ENCODE results near the gene JCAD.
"Not testable (repeated sequence)": the region's sequence is repeated elsewhere in the genome, so short reads cannot be mapped to it uniquely, and the experiment has no call there.

The JCAD gene

GRCh38 chr10:30041196-30042105, 17.9 kb downstream of the JCAD start:
- no peak for DNase-seq

GRCh38 chr10:30040597-30040996, 18.8 kb downstream of the JCAD start:
- DNase-seq: no peak

DNA sequence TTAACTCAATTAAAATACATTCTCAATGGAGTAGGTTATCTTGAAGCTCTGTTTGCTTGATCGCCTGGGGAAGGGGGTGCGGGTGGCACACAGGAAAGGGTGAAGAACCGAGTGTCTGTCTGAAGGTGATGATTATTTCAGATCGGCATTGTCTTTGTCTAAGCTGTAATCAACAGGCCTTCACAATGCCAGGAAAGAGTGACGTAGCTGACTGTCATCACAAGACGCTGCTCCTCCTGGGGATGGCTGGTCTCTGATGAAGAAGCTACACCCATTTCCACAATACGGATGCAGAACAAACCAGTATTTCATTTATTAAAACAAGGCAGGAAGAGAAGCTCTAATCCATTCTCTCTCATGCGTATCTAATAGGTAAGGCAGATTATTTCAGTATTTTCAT, 19.4 kb downstream of the JCAD start:
- DNase-seq: no peak

DNA sequence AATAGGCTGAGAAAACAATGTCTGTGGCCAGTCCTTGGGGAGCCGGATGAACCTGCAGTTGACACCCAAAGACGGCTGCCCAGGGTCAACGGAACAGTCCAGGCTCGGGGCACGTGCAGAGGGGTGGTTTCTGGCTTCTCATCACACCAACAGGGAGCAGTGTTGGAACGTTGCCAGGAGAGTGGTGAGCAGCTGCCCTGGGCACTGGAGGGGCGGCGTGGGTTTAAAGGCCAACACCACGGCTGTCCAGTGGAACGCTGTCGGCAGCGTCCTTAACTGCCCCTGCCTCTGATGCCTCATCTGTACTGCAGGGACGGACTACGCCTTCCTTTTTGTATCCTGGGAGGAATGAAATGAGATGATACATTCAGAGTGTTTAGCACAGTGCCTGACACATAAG, 19.8 kb downstream of the JCAD start:
- no peak for DNase-seq

DNA sequence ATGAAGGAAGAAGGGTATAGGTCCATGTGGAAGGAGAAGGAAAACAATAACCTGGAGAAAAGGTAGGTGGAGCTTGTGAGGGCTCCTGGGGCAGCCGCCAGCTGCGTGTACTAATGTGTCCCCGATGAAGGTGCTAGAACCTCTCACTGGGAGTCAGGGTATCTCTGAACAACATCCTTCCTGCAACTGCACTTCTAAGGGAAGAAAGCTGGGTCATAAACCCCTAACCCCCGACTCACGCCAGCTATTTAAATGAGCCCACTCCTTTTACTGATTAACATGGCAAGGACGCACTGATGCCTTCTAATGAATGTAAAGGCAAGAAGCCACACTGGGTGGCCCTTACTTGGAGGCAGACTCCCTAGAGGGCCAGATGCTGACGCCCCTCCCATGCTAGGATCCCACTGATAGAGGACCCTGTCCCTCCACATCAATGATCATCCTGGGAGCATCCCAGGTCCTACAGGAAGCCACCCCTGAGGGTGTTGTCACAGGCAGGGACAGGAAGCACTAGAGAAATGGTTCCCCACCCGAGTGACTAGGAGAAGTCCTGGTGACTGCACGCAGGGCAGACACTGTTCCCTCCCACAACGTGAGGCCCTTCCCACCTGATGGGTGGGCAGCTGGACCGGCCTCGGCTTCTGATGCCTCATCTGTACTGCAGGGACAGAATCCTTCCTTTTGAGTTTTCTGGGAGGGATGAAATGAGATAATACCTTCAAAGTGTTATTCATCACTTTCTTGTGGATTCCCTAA, 20.4 kb downstream of the JCAD start:
- no peak for DNase-seq

- no peak for DNase-seq
These were observed 21.6 kb downstream of the JCAD start for GRCh38 chr10:30037620-30038336.

- no peak for DNase-seq
These were observed 22.6 kb downstream of the JCAD start for GRCh38 chr10:30036811-30037210.

DNA sequence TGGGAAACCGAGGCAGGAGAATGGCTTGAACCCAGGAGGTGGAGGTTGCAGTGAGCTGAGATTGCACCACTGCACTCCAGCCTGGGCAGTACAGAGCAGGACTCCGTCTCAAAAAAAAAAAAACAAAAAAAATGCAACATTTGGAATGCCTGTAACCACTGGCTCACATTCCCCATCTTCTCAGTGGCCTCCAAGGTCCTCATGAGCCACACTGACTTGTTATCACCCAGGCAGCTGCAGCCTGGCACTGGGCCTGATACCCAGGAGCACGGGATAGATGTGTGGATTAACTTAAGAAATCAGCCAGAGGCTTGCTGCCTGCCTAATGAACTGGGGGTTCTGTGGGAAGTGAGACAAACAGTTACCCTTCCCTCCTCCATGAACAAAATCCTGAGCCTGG, 23.0 kb downstream of the JCAD start:
- no peak for DNase-seq

- no peak for DNase-seq
These were observed 24.8 kb downstream of the JCAD start for GRCh38 chr10:30034433-30035137.

DNA sequence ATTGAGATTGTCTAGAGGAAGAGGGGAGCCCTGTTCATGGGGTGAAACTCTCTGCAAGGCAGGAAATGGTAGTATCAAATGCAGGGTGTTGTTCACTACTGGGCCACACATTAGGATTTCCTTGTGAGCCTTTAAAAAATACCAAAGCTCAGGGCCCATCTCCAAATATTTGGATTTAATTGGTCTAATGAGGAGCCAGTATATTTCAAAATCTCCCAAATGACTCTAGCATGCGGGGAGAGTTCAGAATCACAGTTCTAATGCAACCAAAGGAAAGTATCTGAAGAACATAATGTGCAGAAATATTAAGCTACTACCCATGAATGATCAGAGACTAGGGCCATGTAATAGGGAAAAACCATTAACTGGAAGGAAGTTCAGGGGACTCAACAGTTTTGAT, 27.3 kb downstream of the JCAD start:
- DNase-seq: no peak

GRCh38 chr10:30029872-30030256, 29.5 kb downstream of the JCAD start:
- DNase-seq: no peak

- no peak for DNase-seq
These were observed 30.1 kb downstream of the JCAD start for GRCh38 chr10:30029164-30029871.

- no peak for DNase-seq
These were observed 30.7 kb downstream of the JCAD start for GRCh38 chr10:30028738-30029030.

GRCh38 chr10:30028006-30028737, 31.2 kb downstream of the JCAD start:
- DNase-seq: peak; percentile 40

DNA sequence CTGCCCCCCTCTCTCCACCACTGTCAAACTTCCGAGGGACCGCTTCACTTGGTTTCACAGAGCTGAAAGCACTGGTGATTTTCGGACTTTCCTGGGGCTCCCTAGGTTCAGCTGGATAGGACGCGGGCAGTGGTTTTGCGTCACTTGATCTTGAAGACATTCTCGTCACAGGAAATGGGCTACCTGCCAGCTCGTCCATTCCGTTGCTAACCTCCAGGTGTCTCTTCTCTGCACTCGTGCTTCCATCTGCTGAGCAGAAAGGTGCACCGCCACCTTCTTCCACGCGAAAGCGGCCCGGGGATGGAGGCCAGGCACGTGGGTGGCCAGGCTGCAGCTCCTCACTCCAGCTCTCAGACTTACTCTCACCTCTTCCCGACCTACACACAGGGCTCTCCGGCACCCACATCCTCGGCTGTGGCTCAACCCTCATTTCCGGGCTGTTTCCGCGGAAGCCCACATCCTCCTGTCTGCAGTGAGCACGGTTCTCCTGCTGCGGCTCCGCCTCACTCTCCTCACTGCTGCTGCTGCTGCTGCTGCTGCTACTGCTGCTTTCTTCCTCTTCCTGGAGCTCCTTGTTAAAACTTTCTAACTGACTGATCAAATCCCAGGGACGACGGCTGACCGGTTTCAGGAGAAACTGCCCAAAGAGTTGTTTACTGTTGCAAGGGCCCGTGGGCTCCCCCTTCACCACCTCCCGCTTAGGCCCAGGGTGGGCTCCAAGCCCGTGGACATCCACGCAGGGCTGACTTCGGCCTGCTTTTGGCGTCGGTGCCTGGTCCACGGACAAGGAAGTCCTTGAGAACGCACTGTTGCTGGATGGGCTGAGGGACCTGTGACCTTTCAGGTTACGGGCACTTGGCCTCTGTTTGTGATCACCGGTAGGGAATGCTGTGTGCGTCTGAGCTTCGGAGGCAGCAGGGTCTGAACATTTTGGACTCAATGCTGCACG, 32.1 kb downstream of the JCAD start:
- peak; percentile 80 for DNase-seq

GRCh38 chr10:30026578-30026977, 32.8 kb downstream of the JCAD start:
- no peak for DNase-seq

DNA sequence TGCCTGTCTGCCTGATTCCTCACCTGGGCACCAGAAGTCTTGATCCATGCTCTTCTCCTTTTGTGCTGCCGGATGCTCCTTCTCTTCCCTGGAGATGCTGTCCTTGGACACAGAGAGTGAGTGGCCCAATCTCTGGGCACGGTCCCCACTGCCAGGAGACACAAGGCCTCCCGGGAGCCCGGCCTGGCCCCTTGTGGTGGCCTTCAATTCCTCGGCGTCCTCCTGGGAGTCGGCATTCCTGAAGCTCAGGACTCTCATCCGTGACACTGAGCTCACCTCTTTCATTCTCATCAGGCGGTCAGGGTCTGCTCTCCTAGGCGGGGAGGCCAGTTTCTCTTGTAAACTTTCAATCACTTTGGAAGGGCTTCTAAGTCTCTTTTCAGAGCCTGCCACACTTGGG, 33.3 kb downstream of the JCAD start:
- no peak for DNase-seq

GRCh38 chr10:30025428-30025827, 34.0 kb downstream of the JCAD start:
- not testable (repeated sequence) for DNase-seq

GRCh38 chr10:30022590-30022989, 36.8 kb downstream of the JCAD start:
- DNase-seq: no peak

DNA sequence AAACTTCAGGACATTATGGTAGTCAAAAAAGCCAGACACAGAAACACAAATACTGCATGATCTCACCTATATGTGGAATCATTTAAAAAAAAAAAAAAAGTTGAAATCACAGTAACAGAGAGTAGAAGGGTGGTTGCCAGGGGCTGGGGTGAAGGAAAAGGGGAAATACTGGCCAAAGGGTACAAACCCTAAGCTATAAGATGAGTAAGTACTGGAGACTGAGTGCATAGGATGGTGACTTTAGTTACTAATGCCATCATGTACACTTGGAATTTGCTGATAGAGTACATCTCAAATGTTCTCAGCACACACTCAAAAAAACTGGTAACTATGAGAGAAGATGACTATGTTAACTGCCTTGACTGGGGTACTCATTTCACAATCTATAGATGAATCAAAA, 39.9 kb downstream of the JCAD start:
- DNase-seq: no peak

- no peak for DNase-seq
These were observed 40.9 kb downstream of the JCAD start for GRCh38 chr10:30018496-30018895.
